D721Med (cell line): ENCODE data around the gene ZSWIM1.

Experiments
- DNase-seq: peaks from one replicate; pipeline ENCODE4 v3.0.0; 2011; ENCODE audit warnings: low spot score; ENCODE audit not compliant: insufficient read length
- FAIRE-seq: peaks from 2 replicates; lab custom pipeline; 2011; peaks lifted over from hg19 to GRCh38; lab: Jason Lieb, UNC
- CTCF ChIP-seq: IDR thresholded peaks from 2 replicates; pipeline ENCODE4 v1.5.1; 2012; ENCODE audit warnings: mild to moderate bottlenecking, control low read depth; ENCODE audit not compliant: insufficient read depth; ENCODE audit errors: missing control alignments

The ZSWIM1 gene

GRCh38 chr20:45853484-45853883, 27.5 kb upstream of the ZSWIM1 start:
- FAIRE-seq (no peak), DNase-seq (no peak)
- TF ChIP-seq CTCF: no peak

- FAIRE-seq: no peak
- no peak for TF ChIP-seq CTCF
- DNase-seq: peak; percentile 99
These were observed 23.7 kb upstream of the ZSWIM1 start, which contains the start of the genes ACOT8 and ZSWIM3 for GRCh38 chr20:45857114-45857881. TSS of gene ACOT8 (minus strand) at chr20:45857392. CDS start at chr20:45857315, 77 bp downstream. TSS of gene ZSWIM3 (plus strand) at chr20:45857614. CDS start at chr20:45857826, 212 bp downstream.

- FAIRE-seq (no peak), DNase-seq (peak; percentile 55)
- TF ChIP-seq CTCF: no peak
These were observed 23.2 kb upstream of the ZSWIM1 start for GRCh38 chr20:45857882-45858216.

GRCh38 chr20:45859916-45860315, 21.1 kb upstream of the ZSWIM1 start:
- FAIRE-seq (no peak), DNase-seq (no peak)
- TF ChIP-seq CTCF: no peak

- no peak for DNase-seq
- no peak for TF ChIP-seq CTCF
- FAIRE-seq: no peak
These were observed 20.3 kb upstream of the ZSWIM1 start for GRCh38 chr20:45860560-45861220.

- DNase-seq: no peak
- no peak for TF ChIP-seq CTCF
- FAIRE-seq: no peak
These were observed 19.6 kb upstream of the ZSWIM1 start for GRCh38 chr20:45861221-45862075.
